Smooth muscle cell (in vitro differentiated cells): Measurements from ENCODE around the gene MEG3. TPM values are rescaled to one million over a fixed set of nuclear protein-coding genes. Genes with fewer than 3 reads are reported as not detected.

ENCODE experiments used
- DNase-seq: peaks from one replicate; lab custom pipeline; 2025; ENCODE audit not compliant: unreplicated experiment; lab: John Stamatoyannopoulos, UW
- H2AFZ ChIP-seq: fragments of 200-600 bp; sonication (generic); 2 replicates; pipeline ENCODE4 v1.6.0; 2016; ENCODE audit warnings: antibody characterized with exemption, low read depth, mild to moderate bottlenecking
- H3F3A ChIP-seq: fragments of 200-600 bp; sonication (generic); 2 replicates; pipeline ENCODE4 v1.6.0; 2017; ENCODE audit warnings: antibody characterized with exemption, low read depth
- H3K27ac ChIP-seq: fragments of 200-600 bp; sonication (generic); 2 replicates; pipeline ENCODE4 v1.5.1; 2016; ENCODE audit warnings: low read depth, mild to moderate bottlenecking
- H3K27me3 ChIP-seq: fragments of 200-600 bp; sonication (generic); 2 replicates; pipeline ENCODE4 v1.6.1; 2016; ENCODE audit warnings: low read depth, mild to moderate bottlenecking
- H3K36me3 ChIP-seq: fragments of 200-600 bp; sonication (generic); 2 replicates; pipeline ENCODE4 v1.5.1; 2016; ENCODE audit warnings: low read depth
- H3K4me1 ChIP-seq: fragments of 200-600 bp; sonication (generic); 2 replicates; pipeline ENCODE4 v1.5.1; 2016; ENCODE audit warnings: low read depth
- H3K4me2 ChIP-seq: fragments of 200-600 bp; sonication (generic); 2 replicates; pipeline ENCODE4 v1.6.0; 2016; ENCODE audit warnings: mild to moderate bottlenecking
- H3K4me3 ChIP-seq: fragments of 200-600 bp; sonication (generic); 2 replicates; pipeline ENCODE4 v1.5.1; 2016; ENCODE audit warnings: mild to moderate bottlenecking
- H3K79me2 ChIP-seq: fragments of 200-600 bp; sonication (generic); 2 replicates; pipeline ENCODE4 v1.6.0; 2016; ENCODE audit warnings: low read depth, mild to moderate bottlenecking
- H3K9ac ChIP-seq: fragments of 200-600 bp; sonication (generic); 2 replicates; pipeline ENCODE4 v1.6.0; 2016; ENCODE audit warnings: low read depth
- H3K9me3 ChIP-seq: fragments of 200-600 bp; sonication (generic); replicated peaks from 2 replicates; pipeline ENCODE4 v1.5.1; 2016; ENCODE audit warnings: low read depth
- H4K20me1 ChIP-seq: fragments of 200-600 bp; sonication (generic); 2 replicates; pipeline ENCODE4 v1.6.0; 2016; ENCODE audit warnings: low read depth
- WGBS: methylation state at CpG from one replicate; pipeline ENCODE4 v1.1.7; 2016; ENCODE audit warnings: low lambda C conversion rate; 5-methylcytosine and 5-hydroxymethylcytosine counted together
- polyA plus RNA-seq: library from polyadenylated mRNA; unstranded; fragments of >200 nt; fragmentation: Nextera tagmentation; extraction: Ambion mirVana; gene quantifications from 2 replicates; pipeline ENCODE4 v1.2.1, GENCODE V29; 2016
- total RNA-seq: library from RNA; depleted of rRNA; stranded (reverse); fragments of >200 nt; gene quantifications from 2 replicates; pipeline ENCODE4 v1.2.3, GENCODE V29; 2014
- TF ChIP-seq, protein P1 (sequence below): fragments of 200-600 bp; sonication (generic); IDR thresholded peaks from 2 replicates; pipeline ENCODE4 v1.5.1; 2017; ENCODE audit warnings: borderline replicate concordance, mild to moderate bottlenecking, antibody characterized with exemption; ENCODE audit not compliant: insufficient read depth, poor library complexity, severe bottlenecking

MEG3 gene
- total and polyA plus RNA-seq, 2 experiments from 2014 or later = not detected

DNA sequence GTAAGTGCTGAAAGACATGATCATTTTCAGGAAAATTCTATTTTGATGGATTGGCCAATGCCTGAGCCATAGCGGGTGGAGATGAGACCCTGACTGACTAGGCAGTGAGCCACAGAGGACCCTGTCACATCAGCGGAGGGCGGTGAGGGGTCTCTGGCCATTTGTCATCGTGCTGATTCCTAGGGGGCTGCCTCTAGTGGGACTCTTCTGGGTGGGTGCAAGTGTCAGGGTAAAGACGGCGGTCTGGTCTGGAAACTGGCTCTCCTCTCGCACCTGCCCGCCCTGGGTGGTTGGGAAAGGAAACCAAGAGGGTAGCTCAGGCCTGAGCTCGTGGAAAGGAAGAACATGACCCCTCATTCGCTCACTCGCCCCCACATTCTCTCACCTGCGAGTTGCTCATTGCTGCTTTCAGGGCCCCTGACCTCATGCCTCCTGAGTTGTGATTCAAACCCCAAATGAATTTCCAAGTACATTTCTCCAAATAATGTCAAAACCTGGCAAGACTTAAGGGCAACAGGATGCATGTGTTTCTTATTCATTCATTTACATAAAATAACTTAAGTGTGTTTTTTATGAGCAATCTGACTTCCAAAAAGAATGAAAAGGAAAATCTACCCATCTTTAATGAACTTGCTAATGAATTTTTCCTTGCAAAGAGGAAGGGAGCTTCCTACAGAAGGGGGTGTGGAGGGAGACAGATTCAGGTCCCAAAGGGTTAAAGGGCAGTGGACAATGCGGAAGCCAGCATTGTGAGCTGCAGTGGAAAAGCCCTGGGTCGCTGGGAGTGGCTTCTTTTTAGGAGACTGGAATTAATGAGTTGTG, 12.8 kb downstream of the MEG3 start:
- Histone ChIP-seq H3K4me2 (peak overlapping the region; percentile 34), H3K79me2 (no peaks in the 10 kb centered on the region), H3K4me1 (peaks cover 57% of the 10 kb centered on the region), H2AFZ (no peak overlapping the region), H3K9me3 (no peaks in the 10 kb centered on the region), H4K20me1 (no peaks in the 10 kb centered on the region), H3K4me3 (no peak overlapping the region), H3K9ac (peak overlapping the region; percentile 85), H3K36me3 (no peaks in the 10 kb centered on the region), H3K27ac (peak overlapping the region; percentile 98), H3F3A (peaks cover 34% of the 10 kb centered on the region), H3K27me3 (no peaks in the 10 kb centered on the region)
- TF ChIP-seq, protein P1, sequence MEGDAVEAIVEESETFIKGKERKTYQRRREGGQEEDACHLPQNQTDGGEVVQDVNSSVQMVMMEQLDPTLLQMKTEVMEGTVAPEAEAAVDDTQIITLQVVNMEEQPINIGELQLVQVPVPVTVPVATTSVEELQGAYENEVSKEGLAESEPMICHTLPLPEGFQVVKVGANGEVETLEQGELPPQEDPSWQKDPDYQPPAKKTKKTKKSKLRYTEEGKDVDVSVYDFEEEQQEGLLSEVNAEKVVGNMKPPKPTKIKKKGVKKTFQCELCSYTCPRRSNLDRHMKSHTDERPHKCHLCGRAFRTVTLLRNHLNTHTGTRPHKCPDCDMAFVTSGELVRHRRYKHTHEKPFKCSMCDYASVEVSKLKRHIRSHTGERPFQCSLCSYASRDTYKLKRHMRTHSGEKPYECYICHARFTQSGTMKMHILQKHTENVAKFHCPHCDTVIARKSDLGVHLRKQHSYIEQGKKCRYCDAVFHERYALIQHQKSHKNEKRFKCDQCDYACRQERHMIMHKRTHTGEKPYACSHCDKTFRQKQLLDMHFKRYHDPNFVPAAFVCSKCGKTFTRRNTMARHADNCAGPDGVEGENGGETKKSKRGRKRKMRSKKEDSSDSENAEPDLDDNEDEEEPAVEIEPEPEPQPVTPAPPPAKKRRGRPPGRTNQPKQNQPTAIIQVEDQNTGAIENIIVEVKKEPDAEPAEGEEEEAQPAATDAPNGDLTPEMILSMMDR = no peak
- no peak for DNase-seq
- WGBS = 86% methylated on average over 14 of the region's 14 CpGs

DNA sequence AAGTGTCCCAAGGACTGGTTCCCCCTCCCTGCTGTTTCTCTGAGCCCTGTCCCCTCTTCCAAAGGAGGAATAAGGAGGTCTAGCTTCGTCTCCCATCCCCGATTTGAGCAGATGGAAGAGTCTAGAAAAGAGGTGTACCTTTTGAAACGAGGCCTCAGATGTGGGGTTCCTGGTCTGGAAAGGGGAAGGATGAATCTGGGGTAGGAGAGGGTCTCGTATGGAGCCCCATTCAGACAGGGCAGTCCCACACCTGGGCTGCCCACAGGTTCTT, 13.3 kb downstream of the MEG3 start:
- Histone ChIP-seq H3K9me3 (no peaks in the 10 kb centered on the region), H3K27me3 (no peaks in the 10 kb centered on the region), H4K20me1 (no peaks in the 10 kb centered on the region), H3K27ac (peak overlapping the region; percentile 98), H3K36me3 (no peaks in the 10 kb centered on the region), H3K4me1 (peaks cover 57% of the 10 kb centered on the region), H2AFZ (no peak overlapping the region), H3K9ac (peak overlapping the region; percentile 85), H3K4me2 (peak overlapping the region; percentile 34), H3K79me2 (no peaks in the 10 kb centered on the region), H3K4me3 (no peak overlapping the region), H3F3A (peaks cover 34% of the 10 kb centered on the region)
- 79% methylated on average over 4 of the region's 4 CpGs for WGBS
- DNase-seq = no peak
- TF ChIP-seq, protein P1 = no peak

DNA sequence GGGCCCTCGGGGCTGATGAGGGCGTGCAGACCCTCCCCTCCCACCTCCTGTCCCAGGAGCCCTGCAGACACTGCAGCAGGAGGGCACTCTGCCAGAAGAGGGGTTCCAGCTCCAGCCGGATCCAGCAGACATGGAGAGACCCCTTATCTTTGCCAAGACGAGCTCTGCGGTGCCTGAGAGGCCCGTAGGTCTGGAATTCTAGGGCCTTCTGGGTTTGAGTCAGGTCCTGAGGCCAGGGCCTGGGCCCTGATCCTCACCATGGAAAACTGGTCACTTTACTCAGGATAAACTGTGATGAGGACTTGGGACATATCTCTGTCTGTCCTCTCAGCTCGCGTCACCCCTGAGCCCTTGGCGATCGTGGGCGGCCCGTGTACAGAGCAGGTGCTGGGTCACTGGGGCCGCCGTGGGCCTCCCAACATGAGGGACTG, 13.8 kb downstream of the MEG3 start:
- H3K79me2 ChIP-seq = no peaks in the 10 kb centered on the region
- WGBS = 41% methylated on average over 14 of the region's 14 CpGs
- no peak overlapping the region for H2AFZ ChIP-seq
- no peaks in the 10 kb centered on the region for H4K20me1 ChIP-seq
- H3K4me3 ChIP-seq = no peak overlapping the region
- H3K4me2 ChIP-seq = peak overlapping the region; percentile 34
- H3K9me3 ChIP-seq = no peaks in the 10 kb centered on the region
- H3K27ac ChIP-seq = peak overlapping the region; percentile 98
- H3F3A ChIP-seq = peaks cover 34% of the 10 kb centered on the region
- H3K4me1 ChIP-seq = peaks cover 57% of the 10 kb centered on the region
- DNase-seq = no peak
- H3K9ac ChIP-seq = peak overlapping the region; percentile 85
- no peaks in the 10 kb centered on the region for H3K36me3 ChIP-seq
- no peaks in the 10 kb centered on the region for H3K27me3 ChIP-seq
- TF ChIP-seq, protein P1 = no peak
